Psoas muscle (tissue), 8 donors: Measurements from ENCODE around the gene MRTFA. TPM values are rescaled to one million over a fixed set of nuclear protein-coding genes. Genes with fewer than 3 reads are reported as not detected.
"Not testable (repeated sequence)": the region's sequence is repeated elsewhere in the genome, so short reads cannot be mapped to it uniquely, and the experiment has no call there.

Experiments
- ATAC-seq, 4 donors: fragments of 200-7000 bp; cut with Tn5 transposase; one replicate each; pipeline ENCODE4 v1.9.1; 2020; ENCODE audit warnings: moderate library complexity in 3 of 4, mild to moderate bottlenecking in 2 of 4
- DNase-seq, 2 donors: peaks; one replicate each; pipeline ENCODE4 v3.0.0-alpha.2; 2020
- H3K27ac ChIP-seq: fragments of 200-600 bp; one replicate; pipeline ENCODE4 v1.8.0; 2022
- H3K27me3 ChIP-seq, 3 donors: fragments of 200-600 bp in 1 of 3; one replicate each; pipeline versions ENCODE4 v1.6.1 to v1.8.0; 2013 to 2022; ENCODE audit warnings: low read length in 2 of 3, mild to moderate bottlenecking in 2 of 3, moderate library complexity in 1 of 3; ENCODE audit not compliant: insufficient read depth in 3 of 3
- H3K36me3 ChIP-seq, 2 donors: fragments of 200-600 bp in 1 of 2; one replicate each; pipeline versions ENCODE4 v1.6.1 to v1.8.0; 2013 to 2022; ENCODE audit warnings: low read depth in 1 of 2, mild to moderate bottlenecking in 1 of 2, moderate library complexity in 1 of 2; ENCODE audit not compliant: insufficient read depth in 1 of 2
- H3K4me1 ChIP-seq: fragments of 200-600 bp; one replicate; pipeline ENCODE4 v1.8.0; 2022
- H3K4me3 ChIP-seq: fragments of 200-600 bp; one replicate; pipeline ENCODE4 v1.8.0; 2022; ENCODE audit warnings: mild to moderate bottlenecking
- H3K9me3 ChIP-seq: fragments of 200-600 bp; one replicate; pipeline ENCODE4 v1.8.0; 2022
- WGBS, 3 donors: extraction: QIAGEN DNeasy Blood & Tissue Kit; methylation state at CpG; one replicate each; pipeline versions ENCODE4 v1.1.6 to v1.1.7; 2013; 5-methylcytosine and 5-hydroxymethylcytosine counted together
- intact Hi-C, 2 donors: fragments of 100-400 bp; cut with DNase I; formaldehyde crosslinking; loops; one replicate each; pipeline versions ENCODE4 v1.11.0 to v1.14.2; 2022
- polyA plus RNA-seq, 3 donors: library from polyadenylated mRNA; stranded (reverse); fragments of 200-250 nt; gene quantifications; one replicate each; pipeline ENCODE4 v1.2.3, GENCODE V29; 2013
- total RNA-seq, 4 donors: library from RNA; stranded (reverse); fragmentation: NEBNext Ultra II Directional in 2 of 4; extraction: Animal tissue kit (Norgen Biotek cat#: 25700) in 2 of 4; gene quantifications; one replicate each; pipeline versions ENCODE4 v1.2.1 to v1.2.4, GENCODE V29; 2021 to 2023
- TF ChIP-seq, protein P1 (sequence below): fragments of 200-600 bp; IDR thresholded peaks from one replicate; pipeline ENCODE4 v1.8.0; 2022; ENCODE audit warnings: antibody characterized with exemption
- donor health status: healthy with polysubstance abuse.
- donor health status: DM: no; HTN: no; CAD: no; lungs with moderate emphysema.
- donor health status: Bipolar disorder and iron deficiency.
- donor health status: healthy.
- donor health status: DM: yes; HTN: yes; CAD: no.
- donor health status: DM: no; HTN: no; CAD: no.
- donor health status: DM: no; HTN: no; CAD: no.
- donor health status: DM: yes; HTN: yes; CAD: no.

Gene MRTFA
- total and polyA plus RNA-seq, 7 donors = 10.1 to 24.0 (median 15.7) TPM

DNA sequence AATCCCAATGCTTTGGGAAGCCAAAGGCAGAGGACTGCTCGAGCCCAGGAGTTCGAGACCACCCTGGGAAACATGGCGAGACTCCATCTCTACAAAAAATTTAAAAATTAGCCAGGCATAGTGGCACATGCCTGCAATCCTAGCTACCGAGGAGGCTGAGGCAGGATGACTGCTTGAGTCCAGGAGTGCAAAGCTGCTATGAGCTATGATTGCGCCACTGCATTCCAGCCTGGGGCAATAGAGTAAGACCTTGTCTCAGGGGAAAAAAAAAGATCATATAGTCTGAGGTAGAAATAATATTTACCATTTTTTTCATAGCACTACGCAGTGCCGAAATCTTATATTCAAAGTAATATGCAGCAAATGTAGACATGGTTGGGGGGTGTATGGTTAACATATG, 47.8 kb downstream of the MRTFA start:
- Histone ChIP-seq H3K4me3 (no peak overlapping the region), H3K4me1 (peaks cover 20% of the 10 kb centered on the region), H3K27me3 (no peaks in the 10 kb centered on the region), H3K9me3 (no peaks in the 10 kb centered on the region), H3K27ac (no peak overlapping the region), H3K36me3 (no peaks in the 10 kb centered on the region)
- intact Hi-C loops = no loop called here
- TF ChIP-seq, protein P1, sequence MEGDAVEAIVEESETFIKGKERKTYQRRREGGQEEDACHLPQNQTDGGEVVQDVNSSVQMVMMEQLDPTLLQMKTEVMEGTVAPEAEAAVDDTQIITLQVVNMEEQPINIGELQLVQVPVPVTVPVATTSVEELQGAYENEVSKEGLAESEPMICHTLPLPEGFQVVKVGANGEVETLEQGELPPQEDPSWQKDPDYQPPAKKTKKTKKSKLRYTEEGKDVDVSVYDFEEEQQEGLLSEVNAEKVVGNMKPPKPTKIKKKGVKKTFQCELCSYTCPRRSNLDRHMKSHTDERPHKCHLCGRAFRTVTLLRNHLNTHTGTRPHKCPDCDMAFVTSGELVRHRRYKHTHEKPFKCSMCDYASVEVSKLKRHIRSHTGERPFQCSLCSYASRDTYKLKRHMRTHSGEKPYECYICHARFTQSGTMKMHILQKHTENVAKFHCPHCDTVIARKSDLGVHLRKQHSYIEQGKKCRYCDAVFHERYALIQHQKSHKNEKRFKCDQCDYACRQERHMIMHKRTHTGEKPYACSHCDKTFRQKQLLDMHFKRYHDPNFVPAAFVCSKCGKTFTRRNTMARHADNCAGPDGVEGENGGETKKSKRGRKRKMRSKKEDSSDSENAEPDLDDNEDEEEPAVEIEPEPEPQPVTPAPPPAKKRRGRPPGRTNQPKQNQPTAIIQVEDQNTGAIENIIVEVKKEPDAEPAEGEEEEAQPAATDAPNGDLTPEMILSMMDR = no peak
- WGBS, 3 donors = 85 to 89% (median 89%) methylated on average over 7 of the region's 7 CpGs
- DNase-seq = no peak
- peak in 2 of 4 donors; percentile 54 to 68 for ATAC-seq

- no peak overlapping the region for H3K4me3 ChIP-seq
- no peak overlapping the region for H3K27ac ChIP-seq
- no peaks in the 10 kb centered on the region for H3K36me3 ChIP-seq
- H3K27me3 ChIP-seq = no peaks in the 10 kb centered on the region
- TF ChIP-seq, protein P1 = no peak
- H3K9me3 ChIP-seq = no peaks in the 10 kb centered on the region
- 96 to 99% (median 97%) methylated on average over 5 of the region's 5 CpGs for WGBS, 3 donors
- intact Hi-C loops = no loop called here
- H3K4me1 ChIP-seq = peaks cover 8% of the 10 kb centered on the region
- no peak for ATAC-seq
- no peak for DNase-seq
Observed at GRCh38 chr22:40586781-40587180, 49.7 kb downstream of the MRTFA start.

DNA sequence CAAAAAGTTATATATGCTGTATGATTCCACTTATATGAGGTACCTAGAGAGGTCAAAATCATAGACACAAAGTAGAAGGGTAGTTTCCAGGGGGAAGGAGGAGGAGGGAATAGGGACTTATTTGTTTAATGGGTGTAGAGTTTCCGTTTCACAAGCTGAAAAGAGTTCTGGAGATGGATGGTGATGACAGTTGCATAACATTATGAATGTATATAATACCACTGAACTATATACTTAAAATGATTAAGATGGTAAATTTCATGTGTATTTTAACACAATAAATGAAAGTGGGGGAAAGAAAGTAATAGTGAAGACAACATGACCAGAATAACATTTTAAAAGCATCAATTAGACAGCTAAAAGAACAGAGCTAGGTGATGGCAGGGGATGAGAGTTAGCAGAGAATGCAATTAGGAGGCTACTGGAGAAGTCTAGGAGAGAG, 51.2 kb downstream of the MRTFA start:
- intact Hi-C loops = no loop called here
- 42 to 59% (median 57%) methylated on average over 1 of the region's 1 CpG for WGBS, 3 donors
- no peaks in the 10 kb centered on the region for H3K27me3 ChIP-seq
- TF ChIP-seq, protein P1 = no peak
- no peaks in the 10 kb centered on the region for H3K36me3 ChIP-seq
- DNase-seq (no peak), ATAC-seq (no peak)
- no peak overlapping the region for H3K4me3 ChIP-seq
- no peak overlapping the region for H3K27ac ChIP-seq
- no peaks in the 10 kb centered on the region for H3K9me3 ChIP-seq
- H3K4me1 ChIP-seq = peaks cover 8% of the 10 kb centered on the region

- intact Hi-C loops, ATAC-seq, H3K27ac ChIP-seq, H3K9me3 ChIP-seq, H3K27me3 ChIP-seq, H3K4me3 ChIP-seq, H3K4me1 ChIP-seq, H3K36me3 ChIP-seq, DNase-seq: not testable (repeated sequence)
- WGBS, 3 donors = 95 to 97% (median 96%) methylated on average over 9 of the region's 9 CpGs
Observed at GRCh38 chr22:40584766-40585165, 51.8 kb downstream of the MRTFA start.

GRCh38 chr22:40583053-40583741, 53.3 kb downstream of the MRTFA start:
- no peak overlapping the region for H3K27ac ChIP-seq
- WGBS, 3 donors = 92 to 100% (median 94%) methylated on average over 1 of the region's 1 CpG
- TF ChIP-seq, protein P1 = no peak

More at GRCh38 chr22:40583053-40583741, 53.3 kb downstream of the MRTFA start:
- Histone ChIP-seq H3K9me3 (no peaks in the 10 kb centered on the region), H3K27me3 (no peaks in the 10 kb centered on the region), H3K4me1 (no peaks in the 10 kb centered on the region), H3K4me3 (no peak overlapping the region), H3K36me3 (no peaks in the 10 kb centered on the region)
- no peak for ATAC-seq
- intact Hi-C loops = no loop called here
- DNase-seq = no peak
